Fibroblast of mammary gland (primary cell): ENCODE results near the gene PCNP.
"Not testable (repeated sequence)": the region's sequence is repeated elsewhere in the genome, so short reads cannot be mapped to it uniquely, and the experiment has no call there.

Experiments used
- DNase-seq: peaks from one replicate; pipeline ENCODE4 v3.0.0-alpha.2; 2010; ENCODE audit warnings: low read depth
- H3K4me3 ChIP-seq: 2 replicates; pipeline ENCODE4 v1.5.1; 2011; ENCODE audit warnings: low read depth, mild to moderate bottlenecking, low read length, moderate library complexity; ENCODE audit not compliant: control insufficient read depth
- CTCF ChIP-seq: conservative IDR thresholded peaks from 2 replicates; pipeline ENCODE4 v1.5.1; 2011; ENCODE audit warnings: low read depth, low read length, inconsistent platforms; ENCODE audit not compliant: control insufficient read depth, insufficient read depth

The PCNP gene

GRCh38 chr3:101623656-101624055, 49.7 kb downstream of the PCNP start:
- DNase-seq: no peak
- TF ChIP-seq CTCF: no peak
- H3K4me3 ChIP-seq: no peak overlapping the region

- TF ChIP-seq CTCF: no peak
Measured at GRCh38 chr3:101624857-101625256, 50.9 kb downstream of the PCNP start.

GRCh38 chr3:101625879-101626278, 51.9 kb downstream of the PCNP start:
- no peak for DNase-seq
- no peak overlapping the region for H3K4me3 ChIP-seq
- TF ChIP-seq CTCF: no peak

More at GRCh38 chr3:101624857-101625256, 50.9 kb downstream of the PCNP start:
- no peak for DNase-seq
- H3K4me3 ChIP-seq: no peak overlapping the region

- H3K4me3 ChIP-seq: no peak overlapping the region
- TF ChIP-seq CTCF: no peak
- DNase-seq: no peak
Measured at GRCh38 chr3:101629219-101629618, 55.2 kb downstream of the PCNP start.

GRCh38 chr3:101631098-101631796, 57.3 kb downstream of the PCNP start:
- no peak for DNase-seq
- no peak overlapping the region for H3K4me3 ChIP-seq
- TF ChIP-seq CTCF: no peak

GRCh38 chr3:101631959-101632358, 58.0 kb downstream of the PCNP start:
- H3K4me3 ChIP-seq, DNase-seq: not testable (repeated sequence)

GRCh38 chr3:101632586-101632985, 58.6 kb downstream of the PCNP start:
- TF ChIP-seq CTCF: no peak
- DNase-seq: no peak
- H3K4me3 ChIP-seq: no peak overlapping the region
